ENCODE results near the gene DPEP3. TPM values are rescaled to one million over a fixed set of nuclear protein-coding genes. Genes with fewer than 3 reads are reported as not detected.
"Not testable (repeated sequence)": the region's sequence is repeated elsewhere in the genome, so short reads cannot be mapped to it uniquely, and the experiment has no call there.

Gene DPEP3
- total and polyA plus RNA-seq, 2 experiments from 2014 or later: 0.51 TPM; not detected in 1

- no peaks in the 10 kb centered on the region for H3K27me3 ChIP-seq
- H3K9me3 ChIP-seq (ENCODE audit: low read depth): no peaks in the 10 kb centered on the region
- no peak for DNase-seq (ENCODE audit: low read depth in 1 of 2, low spot score in 1 of 2)
- H3K36me3 ChIP-seq: no peaks in the 10 kb centered on the region
- no peak overlapping the region for H3K4me3 ChIP-seq
- no peak overlapping the region for H3K27ac ChIP-seq
- H3K4me1 ChIP-seq (ENCODE audit: low read depth): peaks cover 8% of the 10 kb centered on the region
- no peak for TF ChIP-seq CTCF (IDR thresholded peaks at IDR 0.05; ENCODE audit: low read depth, low read length)
Observed at GRCh38 chr16:68019167-68019680, 38.9 kb upstream of the DPEP3 start.

DNA sequence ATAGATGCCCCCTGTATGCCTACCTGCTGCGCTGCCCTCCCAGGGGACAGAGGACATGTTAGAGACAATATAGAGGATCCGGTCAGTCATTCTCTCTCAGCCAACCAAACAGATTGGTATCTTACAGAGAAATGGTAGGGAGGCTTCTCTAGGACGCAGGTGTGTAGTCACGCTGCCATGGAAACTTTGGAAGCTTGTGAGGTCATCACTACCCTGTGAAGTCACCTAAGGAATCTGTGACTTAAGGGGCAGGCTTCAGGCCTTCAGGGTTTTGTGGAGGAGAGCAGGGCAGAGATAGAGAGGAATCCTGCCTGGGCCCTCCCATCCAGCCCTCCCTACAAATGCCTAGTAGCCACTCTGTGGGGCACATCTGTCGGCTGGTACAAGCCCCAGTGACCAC is 35.4 kb upstream of the DPEP3 start, which contains the start of gene DPEP2NB:
TSS of gene DPEP2NB (minus strand) at position 231 of the 400 bp plus-strand sequence. CDS start at position 90, 141 bp downstream.
- no peak for TF ChIP-seq CTCF (IDR thresholded peaks at IDR 0.05; ENCODE audit: low read depth, low read length)

GRCh38 chr16:68013440-68013839 is 33.1 kb upstream of the DPEP3 start:
- Histone ChIP-seq H3K9me3 (ENCODE audit: low read depth) (no peaks in the 10 kb centered on the region), H3K4me3 (no peak overlapping the region), H3K4me1 (ENCODE audit: low read depth) (no peaks in the 10 kb centered on the region), H3K36me3 (no peaks in the 10 kb centered on the region), H3K27ac (no peak overlapping the region), H3K27me3 (no peaks in the 10 kb centered on the region)
- peak in 1 of 2 donors; percentile 4 for DNase-seq (ENCODE audit: low read depth in 1 of 2, low spot score in 1 of 2)
- TF ChIP-seq CTCF (IDR thresholded peaks at IDR 0.05; ENCODE audit: low read depth, low read length): no peak

More for the DNA sequence above, 35.4 kb upstream of the DPEP3 start, which contains the start of gene DPEP2NB:
- no peaks in the 10 kb centered on the region for H3K9me3 ChIP-seq (ENCODE audit: low read depth)
- no peaks in the 10 kb centered on the region for H3K36me3 ChIP-seq
- no peak within 1 kb of the TSS for H3K4me3 ChIP-seq
- H3K27me3 ChIP-seq: no peaks in the 10 kb centered on the region
- no peak within 1 kb of the TSS for H3K27ac ChIP-seq
- H3K4me1 ChIP-seq (ENCODE audit: low read depth): no peaks in the 10 kb centered on the region
- DNase-seq (ENCODE audit: low read depth in 1 of 2, low spot score in 1 of 2): no peak

- H3K4me3 ChIP-seq; DNase-seq (ENCODE audit: low read depth in 1 of 2, low spot score in 1 of 2); H3K27ac ChIP-seq: not testable (repeated sequence)
Observed at GRCh38 chr16:68009872-68010271, 29.6 kb upstream of the DPEP3 start.

DNA sequence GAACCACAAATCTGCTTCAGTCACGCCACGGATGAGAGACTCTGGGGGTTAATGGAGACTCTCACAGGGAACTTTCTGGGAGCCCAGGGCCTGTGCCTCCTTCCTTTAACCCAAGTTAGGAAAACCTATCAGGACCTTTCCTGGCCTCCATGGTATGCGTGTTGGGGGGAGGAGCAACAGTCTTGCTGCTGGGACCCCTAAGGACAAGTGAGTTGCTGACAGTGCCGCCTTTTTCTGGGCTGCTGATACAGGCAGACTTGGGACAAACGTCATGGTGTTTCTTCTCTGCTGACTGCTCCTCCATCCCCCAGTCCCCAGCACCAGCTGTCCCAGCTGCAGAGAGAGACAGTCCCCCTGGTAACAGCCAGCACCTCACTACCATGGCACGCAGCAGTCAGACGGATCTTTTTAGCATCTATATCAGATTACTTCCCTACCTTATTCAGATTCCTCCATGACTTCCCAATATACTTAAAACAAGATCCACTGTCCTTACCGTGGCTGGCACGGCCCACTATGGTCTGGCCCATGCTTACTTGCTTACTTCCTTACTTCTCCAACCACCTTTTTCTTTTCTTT is 28.9 kb upstream of the DPEP3 start:
- no peak overlapping the region for H3K4me3 ChIP-seq
- H3K27ac ChIP-seq: no peak overlapping the region
- no peaks in the 10 kb centered on the region for H3K27me3 ChIP-seq
- no peaks in the 10 kb centered on the region for H3K36me3 ChIP-seq
- DNase-seq (ENCODE audit: low read depth in 1 of 2, low spot score in 1 of 2): no peak
- no peaks in the 10 kb centered on the region for H3K9me3 ChIP-seq (ENCODE audit: low read depth)
- no peaks in the 10 kb centered on the region for H3K4me1 ChIP-seq (ENCODE audit: low read depth)
- no peak for TF ChIP-seq CTCF (IDR thresholded peaks at IDR 0.05; ENCODE audit: low read depth, low read length)

More at GRCh38 chr16:68009872-68010271, 29.6 kb upstream of the DPEP3 start:
- not testable (repeated sequence) for H3K4me1 ChIP-seq (ENCODE audit: low read depth); H3K9me3 ChIP-seq (ENCODE audit: low read depth); H3K27me3 ChIP-seq; H3K36me3 ChIP-seq

GRCh38 chr16:68005786-68006286 is 25.5 kb upstream of the DPEP3 start:
- no peak overlapping the region for H3K4me3 ChIP-seq
- no peaks in the 10 kb centered on the region for H3K27me3 ChIP-seq
- peak in 1 of 2 donors; percentile 26 for DNase-seq (ENCODE audit: low read depth in 1 of 2, low spot score in 1 of 2)
- TF ChIP-seq CTCF (IDR thresholded peaks at IDR 0.05; ENCODE audit: low read depth, low read length): no peak
- H3K9me3 ChIP-seq (ENCODE audit: low read depth): no peaks in the 10 kb centered on the region
- no peaks in the 10 kb centered on the region for H3K36me3 ChIP-seq
- H3K27ac ChIP-seq: no peak overlapping the region
- no peaks in the 10 kb centered on the region for H3K4me1 ChIP-seq (ENCODE audit: low read depth)
